ENCODE results near the gene PLXNA4. TPM values are rescaled to one million over a fixed set of nuclear protein-coding genes. Genes with fewer than 3 reads are reported as not detected.

Gene PLXNA4
- total and polyA plus RNA-seq, 3 donors from 2014 or later, result 3.4 to 5.5 (median 3.8) TPM

DNA sequence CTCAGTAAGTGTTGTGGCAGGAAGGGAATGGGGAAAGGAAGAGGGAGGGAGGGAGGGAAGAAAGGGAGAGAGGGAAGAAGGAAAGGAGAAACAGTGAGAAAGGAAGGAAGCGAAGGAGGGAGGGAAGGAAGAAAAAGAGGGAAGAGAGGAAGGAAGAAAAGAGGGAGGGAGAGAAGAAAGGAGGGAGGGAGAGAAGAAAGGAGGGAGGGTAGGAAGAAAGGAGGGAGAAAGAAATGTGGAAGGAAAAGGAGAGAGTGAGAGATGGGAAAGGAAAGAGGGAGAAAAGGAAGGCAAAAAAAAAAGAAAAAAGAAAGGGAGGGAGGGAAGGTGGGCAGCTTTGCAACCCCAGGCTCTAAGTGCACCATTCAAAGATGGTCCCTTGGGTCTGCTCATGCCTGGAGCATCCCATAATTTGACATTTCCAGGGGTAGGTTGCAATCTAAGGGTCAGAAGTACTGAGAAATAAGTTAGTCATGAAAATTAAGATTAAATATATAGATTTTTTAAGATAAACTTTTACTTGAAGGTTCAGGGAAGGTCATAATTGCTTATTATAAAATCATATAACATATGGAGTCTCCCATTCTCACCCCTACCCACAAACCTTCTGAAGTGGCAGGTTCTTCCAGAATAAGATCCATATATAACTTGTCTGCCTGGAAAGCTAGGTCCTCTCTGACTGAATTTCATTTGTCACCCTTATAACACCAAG lies 249.2 kb downstream of the PLXNA4 start:
- no peaks in the 10 kb centered on the region for H3K4me1 ChIP-seq
- no peaks in the 10 kb centered on the region for H3K27me3 ChIP-seq
- DNase-seq, result no peak
- TF ChIP-seq POLR2A (IDR thresholded peaks at IDR 0.05), result no peak
- TF ChIP-seq, protein P1, sequence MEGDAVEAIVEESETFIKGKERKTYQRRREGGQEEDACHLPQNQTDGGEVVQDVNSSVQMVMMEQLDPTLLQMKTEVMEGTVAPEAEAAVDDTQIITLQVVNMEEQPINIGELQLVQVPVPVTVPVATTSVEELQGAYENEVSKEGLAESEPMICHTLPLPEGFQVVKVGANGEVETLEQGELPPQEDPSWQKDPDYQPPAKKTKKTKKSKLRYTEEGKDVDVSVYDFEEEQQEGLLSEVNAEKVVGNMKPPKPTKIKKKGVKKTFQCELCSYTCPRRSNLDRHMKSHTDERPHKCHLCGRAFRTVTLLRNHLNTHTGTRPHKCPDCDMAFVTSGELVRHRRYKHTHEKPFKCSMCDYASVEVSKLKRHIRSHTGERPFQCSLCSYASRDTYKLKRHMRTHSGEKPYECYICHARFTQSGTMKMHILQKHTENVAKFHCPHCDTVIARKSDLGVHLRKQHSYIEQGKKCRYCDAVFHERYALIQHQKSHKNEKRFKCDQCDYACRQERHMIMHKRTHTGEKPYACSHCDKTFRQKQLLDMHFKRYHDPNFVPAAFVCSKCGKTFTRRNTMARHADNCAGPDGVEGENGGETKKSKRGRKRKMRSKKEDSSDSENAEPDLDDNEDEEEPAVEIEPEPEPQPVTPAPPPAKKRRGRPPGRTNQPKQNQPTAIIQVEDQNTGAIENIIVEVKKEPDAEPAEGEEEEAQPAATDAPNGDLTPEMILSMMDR (IDR thresholded peaks at IDR 0.05), result no peak
- H3K9me3 ChIP-seq, result no peaks in the 10 kb centered on the region
- no peaks in the 10 kb centered on the region for H3K36me3 ChIP-seq (ENCODE audit: low read depth, missing control alignments)
- 86 to 97% methylated on average over 1 of the region's 1 CpG for WGBS, 2 donors
- no peak overlapping the region for H3K4me3 ChIP-seq
- intact Hi-C loops (cut with DNase I; ENCODE audit: low total_unique reads), result no loop called here
- no peak overlapping the region for H3K27ac ChIP-seq

DNA sequence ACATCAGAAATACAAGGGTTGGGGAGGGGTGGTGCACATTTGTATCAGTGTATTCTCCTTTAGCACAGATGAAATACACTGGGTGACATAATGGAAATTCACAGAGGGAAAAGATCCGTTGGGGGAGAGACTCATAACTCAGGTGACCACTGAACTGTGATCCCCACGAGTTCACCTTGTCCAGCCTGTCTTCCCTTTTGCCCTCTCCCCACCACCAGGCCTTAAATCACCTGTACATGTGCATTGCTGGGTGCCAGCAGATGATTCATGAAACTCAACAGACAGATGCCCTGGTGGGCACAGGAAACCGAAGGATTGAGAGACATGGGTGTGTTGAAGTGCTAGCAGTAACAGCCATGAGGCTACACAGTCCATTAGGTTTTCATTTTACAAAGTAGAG lies 253.3 kb downstream of the PLXNA4 start:
- Histone ChIP-seq H3K27me3 (no peaks in the 10 kb centered on the region), H3K9me3 (no peaks in the 10 kb centered on the region), H3K4me3 (no peak overlapping the region), H3K4me1 (peaks cover 12% of the 10 kb centered on the region), H3K27ac (no peak overlapping the region), H3K36me3 (ENCODE audit: low read depth, missing control alignments) (no peaks in the 10 kb centered on the region)
- TF ChIP-seq, protein P1 (IDR thresholded peaks at IDR 0.05), result no peak
- no peak for TF ChIP-seq POLR2A (IDR thresholded peaks at IDR 0.05)
- no peak for DNase-seq
- intact Hi-C loops (cut with DNase I; ENCODE audit: low total_unique reads), result loop anchor here (5.0 kb wide), 1 partner anchor 254 kb away; the partner anchor contains the start of gene PLXNA4
- 56 to 65% methylated on average over 3 of the region's 3 CpGs for WGBS, 2 donors

DNA sequence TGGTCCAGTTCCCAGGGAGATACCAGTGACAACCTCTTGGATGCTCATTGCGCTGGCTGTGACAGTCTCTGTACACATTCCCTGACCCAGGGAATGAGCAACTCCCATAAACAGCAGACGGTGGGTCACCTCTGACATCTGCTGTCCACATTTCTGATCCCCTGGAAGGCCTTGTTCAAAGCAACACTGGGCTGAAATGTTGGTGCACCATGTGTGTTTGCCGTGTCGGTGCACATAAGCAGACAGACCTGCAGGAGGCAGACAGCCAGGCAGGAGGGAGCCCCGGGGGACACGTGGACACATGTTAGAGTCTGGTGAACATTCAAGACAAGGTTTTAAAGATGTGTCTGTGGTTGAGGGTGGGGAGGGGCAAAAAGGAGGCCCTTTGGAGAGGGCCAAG lies 254.9 kb downstream of the PLXNA4 start:
- TF ChIP-seq POLR2A (IDR thresholded peaks at IDR 0.05), result no peak
- TF ChIP-seq, protein P1 (IDR thresholded peaks at IDR 0.05), result no peak
- Histone ChIP-seq H3K4me3 (no peak overlapping the region), H3K9me3 (no peaks in the 10 kb centered on the region), H3K27me3 (no peaks in the 10 kb centered on the region), H3K27ac (no peak overlapping the region), H3K36me3 (ENCODE audit: low read depth, missing control alignments) (no peaks in the 10 kb centered on the region), H3K4me1 (peaks cover 13% of the 10 kb centered on the region)
- intact Hi-C loops (cut with DNase I; ENCODE audit: low total_unique reads), result loop anchor here (5.0 kb wide), 1 partner anchor 256 kb away; the partner anchor contains the start of gene PLXNA4
- DNase-seq, result no peak
- 52 to 76% methylated on average over 6 of the region's 6 CpGs for WGBS, 2 donors

DNA sequence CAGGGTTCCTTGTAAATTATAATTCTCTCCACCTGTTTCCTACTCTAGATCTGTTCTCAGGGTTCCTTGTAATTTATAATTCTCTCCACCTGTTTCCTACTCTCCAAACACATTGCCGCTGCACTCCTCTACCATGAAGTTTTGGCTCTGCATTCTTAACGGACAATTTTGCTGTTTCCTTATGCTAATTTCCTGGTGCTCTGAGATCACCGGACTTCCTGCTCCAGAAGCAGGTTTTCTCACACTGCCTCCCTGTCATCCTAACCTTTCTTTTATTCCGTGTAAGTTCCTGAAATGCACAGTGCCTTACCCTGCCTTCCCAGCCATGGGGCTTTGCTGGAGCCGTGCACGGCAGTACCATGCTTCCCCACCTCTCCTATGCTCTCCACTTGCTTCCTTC lies 256.8 kb downstream of the PLXNA4 start:
- 73 to 82% methylated on average over 6 of the region's 6 CpGs for WGBS, 2 donors

More for the DNA sequence above, 256.8 kb downstream of the PLXNA4 start:
- Histone ChIP-seq H3K27ac (no peak overlapping the region), H3K27me3 (no peaks in the 10 kb centered on the region), H3K36me3 (ENCODE audit: low read depth, missing control alignments) (no peaks in the 10 kb centered on the region), H3K9me3 (no peaks in the 10 kb centered on the region), H3K4me1 (peaks cover 13% of the 10 kb centered on the region), H3K4me3 (no peak overlapping the region)
- DNase-seq, result no peak
- intact Hi-C loops (cut with DNase I; ENCODE audit: low total_unique reads), result no loop called here
- TF ChIP-seq, protein P1 (IDR thresholded peaks at IDR 0.05), result no peak
- no peak for TF ChIP-seq POLR2A (IDR thresholded peaks at IDR 0.05)
